Hepatocyte (in vitro differentiated cells): ENCODE results near the gene BLTP3A. TPM values are rescaled to one million over a fixed set of nuclear protein-coding genes. Genes with fewer than 3 reads are reported as not detected.
"Not testable (repeated sequence)": the region's sequence is repeated elsewhere in the genome, so short reads cannot be mapped to it uniquely, and the experiment has no call there.

Source experiments
- DNase-seq: peaks from one replicate; pipeline ENCODE4 v3.0.0-alpha.2; 2016; ENCODE audit warnings: low spot score
- H2AFZ ChIP-seq: fragments of 200-600 bp; sonication (generic); 2 replicates; pipeline ENCODE4 v1.6.0; 2016; ENCODE audit warnings: antibody characterized with exemption, mild to moderate bottlenecking
- H3K27ac ChIP-seq: fragments of 200-600 bp; sonication (generic); 2 replicates; pipeline ENCODE4 v1.5.1; 2016; ENCODE audit warnings: mild to moderate bottlenecking
- H3K27me3 ChIP-seq: fragments of 200-600 bp; sonication (generic); 2 replicates; pipeline ENCODE4 v1.6.1; 2016
- H3K36me3 ChIP-seq: fragments of 200-600 bp; sonication (generic); replicated peaks from 2 replicates; pipeline ENCODE4 v1.5.1; 2016; ENCODE audit warnings: low read depth; ENCODE audit not compliant: insufficient read depth
- H3K4me1 ChIP-seq: fragments of 200-600 bp; sonication (generic); 2 replicates; pipeline ENCODE4 v1.5.1; 2016; ENCODE audit warnings: mild to moderate bottlenecking, moderate library complexity; ENCODE audit not compliant: insufficient read depth
- H3K4me2 ChIP-seq: fragments of 200-600 bp; sonication (generic); 2 replicates; pipeline ENCODE4 v1.6.0; 2016
- H3K4me3 ChIP-seq: fragments of 200-600 bp; sonication (generic); 2 replicates; pipeline ENCODE4 v1.5.1; 2016; ENCODE audit warnings: mild to moderate bottlenecking
- H3K79me2 ChIP-seq: fragments of 200-600 bp; sonication (generic); 2 replicates; pipeline ENCODE4 v1.6.0; 2017; ENCODE audit warnings: mild to moderate bottlenecking
- H3K9me2 ChIP-seq: fragments of 200-600 bp; sonication (generic); replicated peaks from 2 replicates; pipeline ENCODE4 v1.6.0; 2017; ENCODE audit warnings: mild to moderate bottlenecking; ENCODE audit not compliant: insufficient read depth
- H3K9me3 ChIP-seq: fragments of 200-600 bp; sonication (generic); 2 replicates; pipeline ENCODE4 v1.5.1; 2016; ENCODE audit warnings: low read depth, mild to moderate bottlenecking
- H4K20me1 ChIP-seq: fragments of 200-600 bp; sonication (generic); 2 replicates; pipeline ENCODE4 v1.6.0; 2016; ENCODE audit warnings: mild to moderate bottlenecking; ENCODE audit not compliant: insufficient read depth, poor library complexity, severe bottlenecking
- CTCF ChIP-seq: fragments of 200-600 bp; sonication (generic); IDR thresholded peaks from 2 replicates; pipeline ENCODE4 v1.5.1; 2016; ENCODE audit warnings: antibody characterized with exemption, mild to moderate bottlenecking; ENCODE audit not compliant: poor library complexity
- EZH2 ChIP-seq: fragments of 200-600 bp; sonication (generic); IDR thresholded peaks from 2 replicates; pipeline ENCODE4 v1.6.1; 2016; ENCODE audit warnings: antibody characterized with exemption, mild to moderate bottlenecking, borderline replicate concordance
- EZH2phosphoT487 ChIP-seq: fragments of 200-600 bp; sonication (generic); IDR thresholded peaks from one replicate; pipeline ENCODE4 v1.6.1; 2018; ENCODE audit warnings: antibody characterized with exemption, mild to moderate bottlenecking, low read depth, moderate library complexity; ENCODE audit not compliant: unreplicated experiment, severe bottlenecking
- WGBS: methylation state at CpG from one replicate; pipeline ENCODE4 v1.1.6; 2016; ENCODE audit warnings: low lambda C conversion rate; ENCODE audit errors: missing lambda C conversion rate; 5-methylcytosine and 5-hydroxymethylcytosine counted together
- polyA plus RNA-seq: library from polyadenylated mRNA; unstranded; fragments of >200 nt; fragmentation: Nextera tagmentation; extraction: Ambion mirVana; gene quantifications from 2 replicates; pipeline ENCODE4 v1.2.1, GENCODE V29; 2016
- total RNA-seq: library from RNA; depleted of rRNA; stranded (reverse); fragments of >200 nt; gene quantifications from 2 replicates; pipeline ENCODE4 v1.2.3, GENCODE V29; 2014

Gene BLTP3A
- total and polyA plus RNA-seq, 2 experiments from 2014 or later = 3.3 to 14.3 TPM

- Histone ChIP-seq H3K36me3 (no peaks in the 10 kb centered on the region), H3K4me1 (peaks cover 3% of the 10 kb centered on the region), H3K9me2 (no peaks in the 10 kb centered on the region), H2AFZ (no peak overlapping the region), H3K9me3 (no peaks in the 10 kb centered on the region), H4K20me1 (peaks cover 4% of the 10 kb centered on the region), H3K27ac (peak overlapping the region; percentile 59), H3K79me2 (peaks cover 72% of the 10 kb centered on the region), H3K4me2 (peak overlapping the region; percentile 26), H3K27me3 (no peaks in the 10 kb centered on the region), H3K4me3 (no peak overlapping the region)
- TF ChIP-seq EZH2 (no peak), CTCF (no peak), EZH2phosphoT487 (no peak)
- WGBS = 76% methylated on average over 1 of the region's 1 CpG
- no peak for DNase-seq
These were observed 25.6 kb downstream of the BLTP3A start for GRCh38 chr6:34817446-34817845.

GRCh38 chr6:34818872-34819570, 27.1 kb downstream of the BLTP3A start:
- peaks cover 57% of the 10 kb centered on the region for H3K79me2 ChIP-seq
- H2AFZ ChIP-seq, H3K9me3 ChIP-seq, H3K9me2 ChIP-seq, H3K4me1 ChIP-seq, H3K36me3 ChIP-seq, H3K4me3 ChIP-seq, H3K27ac ChIP-seq, H3K4me2 ChIP-seq, H3K27me3 ChIP-seq, H4K20me1 ChIP-seq, DNase-seq: not testable (repeated sequence)
- 79% methylated on average over 1 of the region's 4 CpGs for WGBS

- Histone ChIP-seq H3K36me3 (no peaks in the 10 kb centered on the region), H2AFZ (no peak overlapping the region), H3K9me2 (no peaks in the 10 kb centered on the region), H3K4me3 (no peak overlapping the region), H3K27ac (no peak overlapping the region), H3K9me3 (no peaks in the 10 kb centered on the region), H3K4me1 (peaks cover 3% of the 10 kb centered on the region), H4K20me1 (peaks cover 4% of the 10 kb centered on the region), H3K79me2 (peaks cover 48% of the 10 kb centered on the region), H3K27me3 (no peaks in the 10 kb centered on the region), H3K4me2 (no peak overlapping the region)
- DNase-seq = no peak
- no peak for TF ChIP-seq EZH2
- no peak for TF ChIP-seq EZH2phosphoT487
- TF ChIP-seq CTCF = no peak
- 93% methylated on average over 3 of the region's 3 CpGs for WGBS
These were observed 27.9 kb downstream of the BLTP3A start for GRCh38 chr6:34819571-34820480.

GRCh38 chr6:34829137-34829536, 37.3 kb downstream of the BLTP3A start:
- Histone ChIP-seq H3K79me2 (no peaks in the 10 kb centered on the region), H4K20me1 (no peaks in the 10 kb centered on the region), H3K4me2 (no peak overlapping the region), H3K4me3 (no peak overlapping the region), H2AFZ (no peak overlapping the region), H3K36me3 (no peaks in the 10 kb centered on the region), H3K27ac (no peak overlapping the region), H3K9me2 (no peaks in the 10 kb centered on the region), H3K4me1 (no peaks in the 10 kb centered on the region), H3K9me3 (no peaks in the 10 kb centered on the region), H3K27me3 (no peaks in the 10 kb centered on the region)
- 97% methylated on average over 2 of the region's 2 CpGs for WGBS
- DNase-seq = no peak
- no peak for TF ChIP-seq CTCF
- no peak for TF ChIP-seq EZH2
- TF ChIP-seq EZH2phosphoT487 = no peak
